Karpas-422 (cell line): Measurements from ENCODE around the gene CXCL17. TPM values are rescaled to one million over a fixed set of nuclear protein-coding genes. Genes with fewer than 3 reads are reported as not detected.
A peak's percentile ranks its signal among the peaks of the same experiment; 100 is the strongest.

ENCODE experiments used
- DNase-seq: peaks from one replicate; pipeline ENCODE4 v3.0.0-alpha.2; 2015
- H2AFZ ChIP-seq: fragments of 200-600 bp; sonication (generic); 2 replicates; pipeline ENCODE4 v1.6.1; 2014; ENCODE audit warnings: antibody characterized with exemption, low read length, mixed read lengths
- H3K27ac ChIP-seq: fragments of 200-600 bp; sonication (generic); 2 replicates; pipeline ENCODE4 v1.5.1; 2014; ENCODE audit warnings: mild to moderate bottlenecking, low read length, moderate library complexity
- H3K27me3 ChIP-seq: fragments of 200-600 bp; sonication (generic); 2 replicates; pipeline ENCODE4 v1.6.1; 2014; ENCODE audit warnings: low read length, mixed read lengths
- H3K36me3 ChIP-seq: fragments of 200-600 bp; sonication (generic); 2 replicates; pipeline ENCODE4 v1.6.1; 2014; ENCODE audit warnings: low read length, mixed read lengths; ENCODE audit not compliant: insufficient read depth
- H3K4me1 ChIP-seq: fragments of 200-600 bp; sonication (generic); 2 replicates; pipeline ENCODE4 v1.6.1; 2014; ENCODE audit warnings: mild to moderate bottlenecking, low read length, mixed read lengths
- H3K4me2 ChIP-seq: fragments of 200-600 bp; sonication (generic); 2 replicates; pipeline ENCODE4 v1.6.1; 2014; ENCODE audit warnings: low read length, low read depth, mild to moderate bottlenecking; ENCODE audit not compliant: poor library complexity, severe bottlenecking
- H3K4me3 ChIP-seq: fragments of 200-600 bp; sonication (generic); 2 replicates; pipeline ENCODE4 v1.5.1; 2014; ENCODE audit warnings: mild to moderate bottlenecking, antibody characterized with exemption, low read length, mixed read lengths
- H3K79me2 ChIP-seq: fragments of 200-600 bp; sonication (generic); 2 replicates; pipeline ENCODE4 v1.6.1; 2014; ENCODE audit warnings: mild to moderate bottlenecking, low read length, mixed read lengths
- H3K9ac ChIP-seq: fragments of 200-600 bp; sonication (generic); 2 replicates; pipeline ENCODE4 v1.6.0; 2014; ENCODE audit warnings: low read length
- H3K9me2 ChIP-seq: fragments of 200-600 bp; sonication (generic), shearing (Covaris generic); replicated peaks from 2 replicates; pipeline ENCODE4 v1.6.0; 2014; ENCODE audit warnings: mild to moderate bottlenecking, low read length, moderate library complexity; ENCODE audit not compliant: insufficient read depth
- H3K9me3 ChIP-seq: fragments of 300-700, 200-600 bp; sonication (generic); 2 replicates; pipeline ENCODE4 v1.6.1; 2014; ENCODE audit warnings: low read length, mixed read lengths
- H4K20me1 ChIP-seq: fragments of 200-600 bp; sonication (generic); 2 replicates; pipeline ENCODE4 v1.6.1; 2014; ENCODE audit warnings: mild to moderate bottlenecking, antibody characterized with exemption, low read length, low read depth; ENCODE audit not compliant: insufficient read depth
- total RNA-seq: library from RNA; depleted of rRNA; stranded (reverse); fragments of >200 nt; shearing (Covaris generic); gene quantifications from 2 replicates; pipeline ENCODE4 v1.2.3, GENCODE V29; 2014; ENCODE audit warnings: low replicate concordance

CXCL17 gene
- total RNA-seq, 1 experiment from 2014 or later: not detected

- Histone ChIP-seq H3K9ac (peak overlapping the region; percentile 88), H2AFZ (peak overlapping the region; percentile 90), H3K27ac (no peak overlapping the region), H3K9me2 (no peaks in the 10 kb centered on the region), H3K36me3 (no peaks in the 10 kb centered on the region), H3K9me3 (no peaks in the 10 kb centered on the region), H3K79me2 (peaks cover 10% of the 10 kb centered on the region), H3K4me2 (peak overlapping the region; percentile 99), H3K27me3 (no peaks in the 10 kb centered on the region), H3K4me3 (peak overlapping the region; percentile 92), H4K20me1 (no peaks in the 10 kb centered on the region; the same call in 1 of the 2 replicates), H3K4me1 (peaks cover 34% of the 10 kb centered on the region)
- no peak for DNase-seq
These were observed 45.2 kb downstream of the CXCL17 start for GRCh38 chr19:42397263-42398166.

GRCh38 chr19:42396381-42397262 is 46.1 kb downstream of the CXCL17 start:
- Histone ChIP-seq H3K9me3 (no peaks in the 10 kb centered on the region), H3K27ac (no peak overlapping the region), H3K4me1 (peaks cover 26% of the 10 kb centered on the region), H4K20me1 (no peaks in the 10 kb centered on the region; the same call in 1 of the 2 replicates), H3K36me3 (no peaks in the 10 kb centered on the region), H3K9ac (peak overlapping the region; percentile 88), H3K27me3 (no peaks in the 10 kb centered on the region), H3K4me3 (peak overlapping the region; percentile 92), H3K9me2 (no peaks in the 10 kb centered on the region), H2AFZ (peak overlapping the region; percentile 90), H3K79me2 (peaks cover 10% of the 10 kb centered on the region), H3K4me2 (peak overlapping the region; percentile 99)
- peak; percentile 99 for DNase-seq

DNA sequence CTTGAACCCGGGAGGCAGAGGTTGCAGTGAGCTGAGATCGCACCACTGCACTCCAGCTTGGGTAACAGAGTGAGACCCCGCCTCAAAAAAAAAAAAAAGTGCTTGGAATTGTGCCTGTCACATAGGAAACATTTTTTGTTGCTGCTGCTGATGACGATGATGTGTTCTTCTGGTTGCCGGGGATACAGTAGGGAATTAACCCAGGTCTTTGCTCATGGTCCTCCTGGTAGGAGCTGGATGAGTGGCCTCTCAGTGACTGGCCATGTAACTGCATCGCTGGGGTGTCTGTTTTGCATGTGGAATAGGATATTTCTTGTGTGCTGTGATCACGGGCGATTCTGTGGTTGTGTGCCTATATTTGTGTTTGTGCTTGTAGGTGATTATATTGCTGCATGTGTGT is 48.0 kb downstream of the CXCL17 start:
- H2AFZ ChIP-seq: no peak overlapping the region
- H3K36me3 ChIP-seq: no peaks in the 10 kb centered on the region
- H3K9ac ChIP-seq: no peak overlapping the region
- H3K27ac ChIP-seq: no peak overlapping the region
- peaks cover 20% of the 10 kb centered on the region for H3K4me1 ChIP-seq
- H3K27me3 ChIP-seq: no peaks in the 10 kb centered on the region
- H3K9me3 ChIP-seq: no peaks in the 10 kb centered on the region
- no peak overlapping the region for H3K4me3 ChIP-seq
- DNase-seq: no peak
- peaks cover 10% of the 10 kb centered on the region for H3K79me2 ChIP-seq
- no peaks in the 10 kb centered on the region for H4K20me1 ChIP-seq
- H3K4me2 ChIP-seq: no peak overlapping the region
- H3K9me2 ChIP-seq: no peaks in the 10 kb centered on the region

- H3K9me3 ChIP-seq: no peaks in the 10 kb centered on the region
- no peaks in the 10 kb centered on the region for H3K27me3 ChIP-seq
- no peak overlapping the region for H3K9ac ChIP-seq
- H3K4me3 ChIP-seq: no peak overlapping the region
- no peaks in the 10 kb centered on the region for H3K36me3 ChIP-seq
- no peaks in the 10 kb centered on the region for H4K20me1 ChIP-seq
- H3K79me2 ChIP-seq: peaks cover 1% of the 10 kb centered on the region; the same call in 1 of the 2 replicates
- no peak overlapping the region for H3K27ac ChIP-seq
- no peaks in the 10 kb centered on the region for H3K9me2 ChIP-seq
- no peak overlapping the region for H3K4me2 ChIP-seq
- H2AFZ ChIP-seq: no peak overlapping the region
- DNase-seq: no peak
- H3K4me1 ChIP-seq: peaks cover 12% of the 10 kb centered on the region
These were observed 50.6 kb downstream of the CXCL17 start for GRCh38 chr19:42392165-42392564.

GRCh38 chr19:42389899-42390298 is 52.8 kb downstream of the CXCL17 start, which contains the start of gene CNFN:
Gene CNFN, minus strand, starts transcription at chr19:42390297. Its CDS starts 1,260 bp downstream, at chr19:42389037.
- Histone ChIP-seq H4K20me1 (no peaks in the 10 kb centered on the region), H3K9me2 (no peaks in the 10 kb centered on the region), H3K27ac (no peak within 1 kb of the TSS), H3K9me3 (no peaks in the 10 kb centered on the region), H3K4me3 (no peak within 1 kb of the TSS), H3K4me1 (peaks cover 7% of the 10 kb centered on the region), H3K79me2 (no peaks in the 10 kb centered on the region), H3K27me3 (no peaks in the 10 kb centered on the region), H2AFZ (no peak within 1 kb of the TSS), H3K4me2 (no peak within 1 kb of the TSS), H3K36me3 (no peaks in the 10 kb centered on the region), H3K9ac (no peak within 1 kb of the TSS)
- DNase-seq: no peak

DNA sequence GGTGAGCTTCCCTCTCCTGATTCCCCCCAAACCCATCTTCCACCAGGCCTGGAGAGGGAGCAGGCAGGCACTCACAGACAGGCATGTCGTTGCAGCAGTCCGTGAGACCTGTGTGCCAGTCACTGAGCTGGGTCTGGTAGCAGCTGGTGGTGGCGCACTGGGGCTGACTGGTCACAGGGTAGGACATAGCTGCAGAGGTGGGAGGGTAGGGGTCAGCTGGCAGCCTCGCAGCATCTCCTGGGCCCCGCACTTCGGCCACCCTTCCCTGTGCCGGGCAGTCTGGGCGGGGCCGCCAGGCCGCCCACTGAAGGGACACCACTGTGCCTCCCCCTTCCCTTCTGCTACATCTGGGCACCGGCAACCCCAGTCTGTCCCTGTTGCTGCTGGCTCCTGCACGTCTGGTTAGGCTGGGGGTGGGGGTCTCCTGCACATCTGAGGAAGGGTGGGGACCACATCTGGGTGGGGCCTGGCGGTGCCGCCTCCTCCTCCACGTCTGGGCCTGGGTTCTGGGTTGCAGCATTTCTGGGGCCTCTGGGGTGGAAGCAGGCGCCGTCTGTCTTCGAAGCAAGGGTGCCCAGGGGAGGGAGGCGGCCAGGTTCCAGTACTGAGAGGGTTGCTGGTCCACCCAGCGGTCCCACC is 53.8 kb downstream of the CXCL17 start:
- Histone ChIP-seq H3K9ac (no peak overlapping the region), H3K4me3 (no peak overlapping the region), H3K4me2 (no peak overlapping the region), H3K27me3 (no peaks in the 10 kb centered on the region), H3K9me2 (no peaks in the 10 kb centered on the region), H4K20me1 (no peaks in the 10 kb centered on the region), H2AFZ (no peak overlapping the region), H3K4me1 (peaks cover 7% of the 10 kb centered on the region), H3K36me3 (no peaks in the 10 kb centered on the region), H3K79me2 (no peaks in the 10 kb centered on the region), H3K9me3 (no peaks in the 10 kb centered on the region), H3K27ac (no peak overlapping the region)
- DNase-seq: no peak

DNA sequence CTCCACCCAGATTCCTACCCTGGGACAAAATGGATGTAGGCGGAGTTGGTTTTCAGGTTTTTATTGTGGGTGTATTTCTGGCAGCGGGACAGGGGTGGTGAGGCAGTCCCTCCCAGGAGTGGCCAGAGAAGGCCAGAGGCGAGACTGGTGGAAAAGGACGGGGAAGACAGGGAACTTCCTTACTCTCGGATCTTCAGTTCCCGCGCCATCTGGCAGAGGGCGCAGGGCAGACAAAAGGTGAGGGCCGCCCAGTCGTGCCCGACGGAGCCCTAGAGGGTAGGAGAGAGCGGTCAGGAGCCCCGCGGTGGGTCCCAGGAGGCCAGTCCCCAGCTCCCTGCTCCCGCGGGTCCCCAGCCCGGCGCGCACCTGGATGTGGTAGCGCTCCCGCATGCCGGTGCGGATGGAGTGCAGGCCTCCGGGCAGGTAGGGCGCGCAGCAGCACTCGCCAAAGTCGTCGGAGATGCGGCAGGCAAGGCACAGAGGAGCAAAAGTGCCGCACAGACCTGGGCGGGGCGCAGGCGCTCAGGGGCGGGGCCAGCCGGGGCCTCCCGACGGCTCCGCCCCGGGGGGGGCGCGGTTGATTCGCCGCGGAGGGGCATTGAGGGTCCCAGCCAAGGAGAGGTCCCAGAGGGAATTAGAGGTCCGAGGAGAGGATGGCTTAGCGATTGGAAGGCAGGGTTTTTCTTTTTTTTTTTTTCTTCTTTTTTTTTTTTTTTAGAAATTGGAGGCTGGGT is 55.6 kb downstream of the CXCL17 start:
- H4K20me1 ChIP-seq: no peaks in the 10 kb centered on the region
- H3K9ac ChIP-seq: no peak overlapping the region
- no peaks in the 10 kb centered on the region for H3K27me3 ChIP-seq
- H3K4me1 ChIP-seq: peaks cover 7% of the 10 kb centered on the region
- H3K9me2 ChIP-seq: no peaks in the 10 kb centered on the region
- H3K4me3 ChIP-seq: peak overlapping the region; percentile 22; the same call in 1 of the 2 replicates
- no peaks in the 10 kb centered on the region for H3K9me3 ChIP-seq
- H3K27ac ChIP-seq: no peak overlapping the region
- H3K36me3 ChIP-seq: no peaks in the 10 kb centered on the region
- peak; percentile 79 for DNase-seq
- H3K4me2 ChIP-seq: peak overlapping the region; percentile 43
- no peaks in the 10 kb centered on the region for H3K79me2 ChIP-seq
- peak overlapping the region; percentile 55; the same call in 1 of the 2 replicates for H2AFZ ChIP-seq
